Stimulated activated CD4-positive, alpha-beta T cell treated with anti-CD3 and anti-CD28 coated beads, Interleukin-4, amount 100 ng/mL, for 24 hours (primary cell): ENCODE results near the gene PAK3.

Source experiments
- DNase-seq: peaks from one replicate; pipeline ENCODE4 v3.0.0-alpha.2; 2020

The PAK3 gene

GRCh38 chrX:111095974-111096895, at the start of gene PAK3:
Gene PAK3, plus strand, starts transcription at chrX:111096191. Its CDS starts 26,913 bp downstream, at chrX:111123104.
- DNase-seq, result peak; percentile 18

GRCh38 chrX:111047575-111047974, 48.4 kb upstream of the PAK3 start:
- DNase-seq, result no peak

- no peak for DNase-seq
Observed at GRCh38 chrX:111052478-111052877, 43.5 kb upstream of the PAK3 start.

- DNase-seq, result no peak
Observed at GRCh38 chrX:111071542-111072277, 24.3 kb upstream of the PAK3 start.

GRCh38 chrX:111083081-111083480, 12.9 kb upstream of the PAK3 start:
- DNase-seq, result no peak

- no peak for DNase-seq
Observed at GRCh38 chrX:111086591-111087006, 9.4 kb upstream of the PAK3 start.

GRCh38 chrX:111088628-111089027, 7.4 kb upstream of the PAK3 start:
- no peak for DNase-seq

GRCh38 chrX:111090458-111090857, 5.5 kb upstream of the PAK3 start:
- DNase-seq, result no peak

GRCh38 chrX:111098874-111099273, 2.9 kb downstream of the PAK3 start:
- peak; percentile 58 for DNase-seq

GRCh38 chrX:111100191-111100590, 4.2 kb downstream of the PAK3 start:
- DNase-seq, result peak; percentile 23

GRCh38 chrX:111101580-111101979, 5.6 kb downstream of the PAK3 start:
- DNase-seq, result no peak

GRCh38 chrX:111102636-111103035, 6.6 kb downstream of the PAK3 start:
- DNase-seq, result no peak

- DNase-seq, result no peak
Observed at GRCh38 chrX:111103246-111103645, 7.3 kb downstream of the PAK3 start.

GRCh38 chrX:111110098-111110775, 14.2 kb downstream of the PAK3 start:
- DNase-seq, result no peak

GRCh38 chrX:111114806-111115205, 18.8 kb downstream of the PAK3 start:
- DNase-seq, result no peak

- DNase-seq, result no peak
Observed at GRCh38 chrX:111116666-111117065, 20.7 kb downstream of the PAK3 start.

GRCh38 chrX:111119341-111119740, 23.4 kb downstream of the PAK3 start:
- DNase-seq, result no peak

- no peak for DNase-seq
Observed at GRCh38 chrX:111123125-111123524, 27.1 kb downstream of the PAK3 start.

- no peak for DNase-seq
Observed at GRCh38 chrX:111123606-111124179, 27.7 kb downstream of the PAK3 start.

- no peak for DNase-seq
Observed at GRCh38 chrX:111124418-111124817, 28.4 kb downstream of the PAK3 start.

GRCh38 chrX:111127038-111127437, 31.0 kb downstream of the PAK3 start:
- no peak for DNase-seq

GRCh38 chrX:111129921-111130320, 33.9 kb downstream of the PAK3 start:
- DNase-seq, result no peak

- DNase-seq, result no peak
Observed at GRCh38 chrX:111131572-111131971, 35.6 kb downstream of the PAK3 start.
